HG02870 (cell line): ENCODE results near the gene AKR1A1.
A peak's percentile ranks its signal among the peaks of the same experiment; 100 is the strongest.
"Not testable (repeated sequence)": the region's sequence is repeated elsewhere in the genome, so short reads cannot be mapped to it uniquely, and the experiment has no call there.

Source experiments
- ATAC-seq: cut with Tn5 transposase; IDR thresholded peaks from one replicate; pipeline ENCODE4 v1.9.1; 2021; ENCODE audit warnings: mild to moderate bottlenecking, moderate library complexity; ENCODE audit not compliant: unreplicated experiment

Gene AKR1A1

DNA sequence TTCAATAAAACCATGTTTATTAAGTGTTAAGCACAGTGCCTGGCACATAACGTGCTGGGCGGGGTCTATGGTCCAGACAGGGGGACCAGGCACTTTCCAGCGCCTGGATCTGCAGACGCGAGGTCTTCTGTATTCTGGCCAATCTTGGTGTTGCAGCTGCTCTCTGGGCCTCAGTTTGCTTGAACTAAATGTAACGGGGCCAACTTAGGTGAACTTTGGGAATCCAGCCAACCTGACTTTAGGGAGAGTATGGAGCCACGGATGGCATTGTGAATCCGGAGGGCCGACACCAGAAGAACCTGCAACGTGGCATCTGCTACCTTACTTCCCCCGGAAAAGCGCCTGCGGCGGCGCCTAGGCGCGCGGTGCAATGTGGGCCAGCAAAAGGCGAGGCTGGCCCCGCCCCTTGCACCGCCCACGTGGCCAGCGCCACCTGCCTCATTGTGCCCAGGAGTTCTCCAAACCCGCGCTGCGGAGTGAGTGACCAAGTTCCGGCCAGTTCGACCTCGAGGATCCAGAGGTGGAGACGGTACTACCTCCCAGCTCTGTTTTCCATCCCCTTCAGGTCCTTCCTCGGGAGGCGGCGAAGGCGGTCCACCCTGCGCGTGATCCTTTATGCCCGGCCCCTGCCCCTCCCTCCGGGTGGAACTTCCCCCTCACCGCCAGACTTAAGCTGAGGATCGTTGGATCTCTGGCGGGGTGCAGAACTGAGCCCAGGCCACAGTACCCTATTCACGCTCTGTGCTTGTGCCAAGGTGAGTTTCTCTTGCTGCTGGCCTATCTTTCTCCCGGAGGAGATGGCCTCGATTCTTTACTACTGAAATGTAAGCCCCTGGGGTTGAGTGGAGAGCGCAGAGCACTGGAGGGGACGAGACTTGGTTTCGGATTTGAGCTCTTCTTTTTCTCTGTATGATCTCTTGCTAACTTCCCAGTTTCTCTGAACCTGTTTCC, at the start of gene AKR1A1:
AKR1A1 (plus strand) TSS at position 426 of the 951 bp plus-strand sequence. CDS start 10,969 bp downstream, outside the sequence.
- ATAC-seq: peak; percentile 77

DNA sequence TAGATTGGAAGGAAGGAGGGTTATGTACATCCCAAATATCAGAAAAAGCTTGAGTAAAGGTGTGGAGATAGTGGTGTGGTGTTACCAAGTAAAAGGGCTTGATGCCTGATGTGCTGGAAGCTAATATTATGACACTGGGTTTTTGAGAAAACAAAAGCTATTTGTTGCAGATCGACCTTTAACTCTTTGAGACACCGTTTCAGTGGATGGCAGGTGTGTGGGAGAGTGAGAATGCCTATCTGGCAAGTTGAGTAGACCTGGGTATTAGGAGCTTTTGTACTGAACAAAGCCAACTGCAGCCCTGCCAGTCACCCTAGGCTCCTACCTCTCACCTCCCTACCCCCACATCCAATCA, 49.1 kb upstream of the AKR1A1 start:
- ATAC-seq: no peak

DNA sequence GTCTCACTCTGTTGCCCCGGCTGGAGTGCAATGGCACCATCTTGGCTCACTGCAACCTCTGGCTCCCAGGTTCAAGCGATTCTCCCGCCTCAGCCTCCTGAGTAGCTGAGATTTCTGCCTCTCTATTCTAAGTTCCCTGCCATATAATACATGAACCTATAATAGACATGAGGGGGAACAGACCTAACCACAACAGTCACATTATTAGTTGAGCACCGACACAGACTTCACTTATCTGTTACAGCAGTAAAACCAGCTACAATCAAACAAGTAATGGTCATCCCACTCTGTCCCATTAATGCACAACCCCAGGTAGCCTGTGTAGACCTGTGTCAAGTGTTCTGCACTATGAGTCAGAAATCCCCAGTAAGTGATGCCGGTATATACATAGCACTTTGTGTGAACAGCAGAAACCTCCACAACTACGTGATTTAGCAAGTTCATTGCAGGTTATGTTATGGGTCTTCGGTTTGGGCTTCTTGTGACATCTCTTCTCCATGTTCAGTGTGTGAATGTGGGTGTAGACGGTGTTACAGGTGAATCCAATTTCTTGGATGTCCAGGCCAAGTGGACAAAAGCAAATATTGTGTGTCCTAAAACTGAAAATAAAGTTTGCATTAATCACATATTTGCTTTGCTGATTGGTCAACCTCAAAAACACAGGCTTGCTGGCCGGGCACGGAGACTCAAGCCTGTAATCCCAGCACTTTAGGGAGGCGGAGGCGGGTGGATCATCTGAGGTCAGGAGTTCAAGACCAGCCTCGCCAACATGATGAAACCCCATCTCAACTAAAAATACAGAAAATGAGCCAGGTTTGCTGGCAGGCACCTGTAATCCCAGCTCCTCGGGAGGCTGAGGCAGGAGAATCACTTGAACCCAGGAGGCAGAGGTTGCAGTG, 46.9 kb upstream of the AKR1A1 start:
- no peak for ATAC-seq

DNA sequence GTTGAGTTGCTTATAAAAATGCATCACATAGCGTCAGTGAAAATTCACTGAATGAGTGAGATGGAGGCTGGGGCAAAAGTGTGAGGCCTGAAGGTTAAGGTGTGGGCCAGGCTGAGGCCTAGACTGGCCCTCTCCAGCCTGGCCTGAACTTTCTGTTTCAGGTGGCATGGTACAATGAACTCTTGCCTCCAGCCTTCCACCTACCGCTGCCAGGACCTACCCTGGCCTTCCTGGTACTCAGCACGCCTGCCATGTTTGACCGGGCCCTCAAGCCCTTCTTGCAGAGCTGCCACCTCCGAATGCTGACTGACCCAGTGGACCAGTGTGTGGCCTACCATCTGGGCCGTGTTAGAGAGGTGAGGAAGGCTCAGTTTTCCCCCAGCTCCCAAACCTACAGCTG, 43.4 kb upstream of the AKR1A1 start:
- ATAC-seq: no peak

DNA sequence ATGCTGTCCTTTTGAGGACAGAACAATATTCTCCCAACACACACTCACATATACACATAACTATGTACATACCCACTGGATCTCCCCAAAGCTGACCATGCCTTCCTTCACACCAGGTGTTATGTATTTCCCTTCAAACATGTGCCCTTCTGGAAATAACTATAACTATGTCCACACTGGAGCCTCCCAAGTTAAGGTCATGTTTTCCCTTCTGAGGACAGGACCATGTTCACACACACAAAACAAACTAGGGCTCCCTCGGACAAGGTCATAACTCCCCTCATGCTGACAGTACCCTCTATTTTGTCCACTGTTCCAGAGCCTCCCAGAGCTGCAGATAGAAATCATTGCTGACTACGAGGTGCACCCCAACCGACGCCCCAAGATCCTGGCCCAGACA, 42.7 kb upstream of the AKR1A1 start:
- no peak for ATAC-seq

DNA sequence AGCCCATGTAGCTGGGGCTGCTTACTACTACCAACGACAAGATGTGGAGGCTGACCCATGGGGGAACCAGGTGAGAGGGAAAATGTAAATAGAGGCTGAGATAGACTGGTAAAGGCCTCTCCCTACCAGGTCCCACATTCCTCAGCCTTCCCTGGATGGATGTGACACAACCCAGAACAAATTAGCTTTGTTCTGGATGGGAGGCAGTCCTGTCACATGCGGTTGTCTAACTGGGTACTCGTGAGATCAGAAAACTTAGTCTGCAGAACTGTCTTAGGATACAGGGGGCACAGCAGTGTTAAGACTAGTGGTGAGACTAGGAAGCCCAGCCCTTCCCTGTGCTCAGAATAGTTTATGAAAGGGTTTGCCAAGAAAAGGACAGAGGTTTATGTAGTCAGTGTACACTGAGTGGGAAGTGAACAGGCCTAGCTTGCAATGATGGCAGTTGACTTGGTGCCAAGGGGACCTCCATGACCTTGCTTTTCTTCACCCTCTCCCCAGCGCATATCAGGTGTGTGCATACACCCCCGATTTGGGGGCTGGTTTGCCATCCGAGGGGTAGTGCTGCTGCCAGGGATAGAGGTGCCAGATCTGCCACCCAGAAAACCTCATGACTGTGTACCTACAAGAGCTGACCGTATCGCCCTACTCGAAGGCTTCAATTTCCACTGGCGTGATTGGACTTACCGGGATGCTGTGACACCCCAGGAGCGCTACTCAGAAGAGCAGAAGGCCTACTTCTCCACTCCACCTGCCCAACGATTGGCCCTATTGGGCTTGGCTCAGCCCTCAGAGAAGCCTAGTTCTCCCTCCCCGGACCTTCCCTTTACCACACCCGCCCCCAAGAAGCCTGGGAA, 42.1 kb upstream of the AKR1A1 start:
- ATAC-seq: no peak

DNA sequence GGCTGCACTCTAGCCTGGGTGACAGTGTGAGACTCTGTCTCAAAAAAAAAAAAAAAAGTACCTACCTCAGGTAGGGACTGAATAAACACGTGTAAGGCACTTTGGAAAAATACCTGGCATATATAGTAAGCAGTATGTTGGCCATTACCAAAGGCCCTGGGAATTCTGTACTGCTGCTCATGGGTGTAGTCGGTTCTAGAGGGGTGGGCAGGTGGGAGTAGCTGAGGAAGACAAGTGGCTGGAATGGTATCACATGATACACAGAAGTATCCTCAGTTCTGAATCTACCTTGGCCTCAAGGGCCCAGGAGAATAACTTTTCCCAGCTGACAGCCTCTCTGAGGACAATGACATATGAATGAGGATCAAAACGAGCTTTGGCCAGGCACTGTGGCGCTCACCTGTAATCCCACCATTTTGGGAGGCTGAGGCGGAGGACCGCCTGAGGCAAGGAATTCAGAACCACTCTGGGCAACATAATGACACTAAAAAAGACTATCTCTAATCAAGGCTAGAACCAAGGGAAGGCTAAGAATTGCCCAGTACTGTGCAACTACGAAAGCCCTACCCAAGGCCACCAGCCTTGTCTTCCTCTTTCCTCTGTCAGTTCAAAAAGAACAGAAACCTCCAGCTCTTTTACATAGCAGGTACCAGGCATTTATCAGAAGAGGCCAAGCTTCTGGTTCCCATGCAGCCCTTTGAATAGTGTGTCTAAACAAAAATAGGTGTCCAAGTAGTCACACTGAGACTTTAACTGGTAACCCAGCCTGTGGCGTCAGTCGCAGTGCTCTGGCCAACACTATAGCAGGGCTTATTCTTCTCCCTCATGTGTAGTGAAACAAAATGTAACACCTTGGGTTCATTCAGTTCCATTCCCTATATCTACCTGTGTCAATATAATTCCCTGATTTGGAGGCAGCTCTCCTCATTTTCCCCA, 40.3 kb upstream of the AKR1A1 start:
- ATAC-seq: no peak

DNA sequence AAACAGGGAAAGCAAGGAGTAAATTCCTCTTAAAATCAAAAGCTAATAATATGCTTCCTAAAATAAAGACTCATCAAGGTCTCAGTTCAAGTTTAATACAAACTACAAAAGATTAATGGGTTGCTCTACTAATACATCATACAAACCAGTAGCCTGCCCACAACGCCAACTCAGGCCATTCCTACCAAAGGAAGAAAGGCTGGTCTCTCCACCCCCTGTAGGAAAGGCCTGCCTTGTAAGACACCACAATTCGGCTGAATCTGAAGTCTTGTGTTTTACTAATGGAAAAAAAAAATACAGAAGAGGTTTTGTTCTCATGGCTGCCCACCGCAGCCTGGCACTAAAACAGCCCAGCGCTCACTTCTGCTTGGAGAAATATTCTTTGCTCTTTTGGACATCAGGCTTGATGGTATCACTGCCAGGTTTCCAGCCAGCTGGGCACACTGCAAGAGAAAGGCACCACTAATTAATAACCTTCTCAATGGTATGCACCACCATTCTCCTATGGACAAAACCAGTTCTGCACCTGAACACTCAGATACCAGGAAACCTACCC, 39.6 kb upstream of the AKR1A1 start:
- ATAC-seq: no peak

DNA sequence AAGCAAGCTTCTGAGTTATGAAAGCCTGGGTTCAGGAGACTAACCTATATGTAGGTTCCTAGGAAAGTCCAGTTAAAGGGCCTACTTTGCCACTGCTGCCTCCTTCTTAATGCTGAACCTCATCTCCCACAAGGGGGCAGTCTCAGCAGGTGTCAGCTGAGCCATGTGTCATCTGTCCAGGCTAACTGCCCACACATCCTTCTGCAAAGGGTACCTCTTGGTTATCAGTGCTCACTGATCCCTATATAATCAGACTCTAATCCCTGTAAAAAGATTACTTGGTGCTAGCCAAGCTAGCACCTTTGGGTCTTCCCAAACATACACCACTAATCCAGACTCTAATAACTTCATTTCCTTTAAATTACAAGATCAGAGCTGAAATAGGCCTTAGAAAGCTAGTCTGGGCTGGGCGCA, 38.0 kb upstream of the AKR1A1 start:
- ATAC-seq: no peak

DNA sequence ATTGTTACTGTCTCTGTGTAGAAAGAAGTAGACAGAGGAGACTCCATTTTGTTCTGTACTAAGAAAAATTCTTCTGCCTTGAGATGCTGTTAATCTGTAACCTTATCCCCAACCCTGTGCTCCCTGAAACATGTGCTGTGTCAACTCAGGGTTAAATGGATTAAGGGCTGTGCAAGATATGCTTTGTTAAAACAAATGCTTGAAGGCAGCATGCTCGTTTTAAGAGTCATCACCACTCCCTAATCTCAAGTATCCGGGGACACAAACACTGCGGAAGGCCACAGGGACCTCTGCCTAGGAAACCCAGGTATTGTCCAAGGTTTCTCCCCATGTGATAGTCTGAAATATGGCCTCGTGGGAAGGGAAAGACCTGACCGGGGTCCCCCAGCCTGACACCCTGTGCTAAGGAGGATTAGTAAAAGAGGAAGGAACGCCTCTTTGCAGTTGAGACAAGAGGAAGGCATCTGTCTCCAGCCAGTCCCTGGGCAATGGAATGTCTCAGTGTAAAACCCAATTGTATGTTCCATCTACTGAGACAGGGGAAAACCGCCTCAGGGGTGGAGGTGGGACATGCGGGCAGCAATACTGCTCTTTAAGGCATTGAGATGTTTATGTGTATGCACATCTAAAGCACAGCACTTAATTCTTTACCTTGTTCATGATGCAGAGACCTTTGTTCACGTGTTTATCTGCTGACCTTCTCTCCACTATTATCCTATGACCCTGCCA, 36.9 kb upstream of the AKR1A1 start:
- ATAC-seq: not testable (repeated sequence)

DNA sequence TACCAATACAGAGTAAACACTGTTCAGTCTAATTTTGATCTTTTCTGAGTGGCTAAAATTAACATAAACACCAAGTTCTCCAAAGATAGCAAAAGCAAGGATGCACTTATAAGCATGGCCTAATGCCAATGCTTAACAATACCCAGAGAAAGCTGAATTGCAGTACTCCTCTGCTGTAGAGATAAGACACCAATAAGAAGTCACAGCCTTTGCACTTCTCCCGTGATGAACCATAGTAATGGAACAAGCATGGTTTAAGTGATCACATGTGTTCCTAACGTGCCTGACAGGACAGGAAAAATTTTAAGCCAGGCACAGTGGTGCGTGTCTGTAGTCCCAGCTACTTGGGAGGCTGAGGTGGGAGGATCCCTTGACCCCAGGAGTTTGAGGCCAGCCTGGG, 34.6 kb upstream of the AKR1A1 start:
- no peak for ATAC-seq

DNA sequence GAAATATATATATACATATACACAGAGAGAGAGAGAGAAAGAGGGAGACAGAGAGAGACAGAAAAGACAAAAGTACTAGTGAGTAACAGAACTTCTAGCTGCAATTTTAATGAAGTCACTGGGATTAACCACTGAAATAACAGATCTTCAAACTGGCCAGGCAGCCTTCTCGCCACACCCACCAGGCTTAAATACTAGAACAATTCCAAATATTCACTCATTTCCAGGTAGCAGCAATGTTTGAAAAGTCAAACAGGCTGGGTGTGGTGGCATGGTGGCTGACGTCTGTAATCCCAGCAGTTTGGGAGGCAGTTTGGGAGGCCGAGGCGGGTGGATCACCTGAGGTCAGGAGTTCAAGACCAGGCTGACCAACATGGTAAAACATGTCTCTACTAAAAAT, 34.2 kb upstream of the AKR1A1 start:
- ATAC-seq: no peak

DNA sequence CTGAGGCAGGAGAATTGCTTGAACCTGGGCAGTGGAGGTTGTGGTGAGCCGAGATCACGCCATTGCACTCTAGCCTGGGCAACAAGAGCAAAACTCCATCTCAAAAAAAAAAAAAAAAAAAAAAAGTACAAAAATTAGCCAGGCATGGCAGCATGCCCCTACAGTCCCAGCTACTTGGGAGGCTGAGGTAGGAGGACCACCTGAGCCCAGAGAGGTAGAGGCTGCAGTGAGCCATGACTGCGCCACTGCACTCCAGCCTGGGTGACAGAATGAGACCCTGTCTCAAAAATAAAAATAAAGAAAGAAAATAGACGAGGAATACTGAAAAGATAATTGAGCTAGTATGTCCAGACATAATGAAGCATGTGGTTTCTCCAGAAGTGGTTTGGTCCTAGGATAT, 32.3 kb upstream of the AKR1A1 start:
- not testable (repeated sequence) for ATAC-seq

DNA sequence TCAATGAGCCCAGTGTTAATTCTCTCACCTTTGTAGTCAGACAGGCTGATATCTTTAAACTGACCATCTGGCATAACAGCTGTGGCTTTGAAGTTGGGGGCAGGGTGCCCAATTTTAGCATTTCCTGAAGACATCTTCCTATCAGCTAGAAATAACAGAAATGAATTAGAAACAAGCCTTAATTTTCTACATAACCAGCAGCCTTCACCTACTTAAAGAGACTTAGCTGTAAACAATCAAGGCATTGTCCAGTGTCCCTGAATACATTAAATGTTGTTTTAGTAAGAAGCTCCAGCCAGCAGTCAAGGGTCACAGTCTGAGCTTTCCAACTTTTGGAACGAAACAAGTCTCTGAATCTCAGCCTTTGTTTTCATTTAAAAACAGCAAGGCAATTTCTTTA, 31.7 kb upstream of the AKR1A1 start:
- ATAC-seq: no peak

DNA sequence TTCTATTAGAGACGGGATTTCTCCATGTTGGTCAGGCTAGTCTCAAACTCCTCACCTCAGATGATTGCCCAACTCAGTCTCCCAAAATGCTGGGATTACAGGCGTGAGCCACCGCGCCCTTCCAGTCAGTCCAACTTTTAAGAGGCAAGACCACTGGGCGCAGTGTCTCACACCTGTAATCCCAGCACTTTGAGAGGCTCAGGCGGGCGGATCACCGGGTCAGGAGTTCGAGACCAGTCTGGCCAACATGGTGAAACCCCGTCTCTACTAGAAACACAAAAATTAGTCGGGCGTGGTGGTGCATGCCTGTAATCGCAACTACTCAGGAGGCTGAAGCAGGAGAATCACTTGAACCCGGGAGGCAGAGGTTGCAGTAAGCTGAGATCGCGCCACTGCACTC, 30.9 kb upstream of the AKR1A1 start:
- ATAC-seq: not testable (repeated sequence)

DNA sequence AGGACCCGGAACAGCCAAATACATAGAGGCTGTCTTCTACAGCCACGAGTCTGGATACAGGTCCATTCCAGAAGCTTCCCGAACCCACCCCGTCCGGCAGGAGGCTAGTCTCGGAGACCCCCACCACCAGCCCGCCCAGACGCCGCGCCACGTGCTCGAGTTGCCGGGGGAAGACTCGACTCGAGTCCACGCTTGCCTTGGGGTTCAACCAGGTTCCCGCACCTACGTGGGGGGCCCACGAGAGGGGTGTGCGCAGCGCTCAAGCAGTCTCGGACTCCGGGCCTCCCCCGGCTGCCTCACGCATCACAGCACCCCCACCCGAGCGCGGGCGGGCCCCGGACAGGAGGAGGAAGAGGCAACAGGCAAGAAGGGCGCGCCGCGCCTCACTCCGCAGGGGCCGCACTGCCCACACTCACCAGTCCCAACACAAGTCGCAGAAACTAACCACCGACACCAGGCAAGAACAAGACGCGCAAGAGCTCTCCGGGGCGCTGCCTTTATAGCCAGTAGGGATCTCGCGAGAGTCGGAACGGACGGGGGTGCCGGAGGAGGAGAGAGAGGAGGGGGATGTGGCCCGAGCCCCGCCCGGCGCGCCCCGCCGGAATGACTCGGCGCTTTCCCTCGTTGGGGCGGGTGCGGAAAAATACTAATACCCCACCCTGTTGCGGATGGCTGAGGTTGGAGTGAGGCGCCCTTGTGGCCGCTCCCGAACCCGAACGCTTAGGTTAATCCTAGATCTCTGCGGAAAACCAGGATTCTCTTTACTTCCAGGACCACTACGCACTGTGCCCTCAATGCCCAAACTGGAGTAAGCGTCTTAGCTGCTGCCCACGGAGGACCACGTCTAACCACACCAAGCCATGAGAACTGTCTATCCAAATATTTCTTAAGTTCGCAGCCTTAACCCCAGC, 29.0 kb upstream of the AKR1A1 start, which contains the start of gene PRDX1:
PRDX1 (minus strand) TSS at position 472 of the 911 bp plus-strand sequence. CDS start 2,841 bp downstream, outside the sequence.
- peak; percentile 84 for ATAC-seq

DNA sequence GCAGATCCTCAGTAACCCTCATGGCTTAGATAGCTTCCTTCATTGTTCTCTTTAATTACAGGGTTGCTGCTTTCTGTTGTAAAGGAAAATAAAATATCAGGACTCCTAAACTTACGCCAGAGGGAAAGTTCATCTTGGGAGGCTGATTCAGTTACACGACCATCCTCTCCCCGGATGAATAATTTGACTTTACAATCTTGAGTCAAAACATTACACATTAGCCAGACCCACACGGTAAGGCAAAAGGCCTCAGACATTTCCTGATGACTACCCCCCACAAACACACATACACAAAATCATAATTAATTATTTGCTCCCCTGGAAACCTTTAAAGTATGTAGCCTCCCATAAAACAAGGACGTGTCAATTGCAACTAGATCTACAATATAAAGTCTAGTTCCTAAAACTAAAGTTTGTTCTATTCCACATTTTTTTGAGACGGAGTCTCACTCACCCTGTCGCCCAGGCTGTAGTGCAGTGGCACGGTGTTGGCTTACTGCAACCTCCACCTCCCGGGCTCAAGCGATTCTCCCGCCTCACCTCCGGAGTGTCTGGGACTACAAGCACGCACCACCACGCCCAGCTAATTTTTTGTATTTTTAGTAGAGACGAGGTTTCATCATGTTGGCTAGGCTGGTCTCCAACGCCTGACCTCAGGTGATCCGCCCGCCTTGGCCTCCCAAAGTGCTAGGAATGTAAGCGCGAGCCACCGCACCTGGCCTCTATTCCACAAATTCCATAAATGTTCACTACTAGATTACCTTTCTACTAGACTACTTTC, 28.1 kb upstream of the AKR1A1 start:
- no peak for ATAC-seq
